Activated CD4-positive, alpha-beta T cell treated with anti-CD3 and anti-CD28 coated beads, Interleukin-2, amount 10 ng/mL, durations not matched to agents 24 days and 14 days (primary cell): ENCODE results near the gene KRTAP5-4. TPM values are rescaled to one million over a fixed set of nuclear protein-coding genes. Genes with fewer than 3 reads are reported as not detected.
"Not testable (repeated sequence)": the region's sequence is repeated elsewhere in the genome, so short reads cannot be mapped to it uniquely, and the experiment has no call there.

Source experiments
- DNase-seq: peaks from one replicate; pipeline ENCODE4 v3.0.0; 2022
- H3K27ac Mint-ChIP-seq: one replicate; pipeline ENCODE4 v1.8.0; 2022; ENCODE audit warnings: mild to moderate bottlenecking, mixed read lengths
- H3K27me3 Mint-ChIP-seq: one replicate; pipeline ENCODE4 v1.8.0; 2022; ENCODE audit warnings: mixed read lengths
- H3K36me3 Mint-ChIP-seq: one replicate; pipeline ENCODE4 v1.8.0; 2022; ENCODE audit warnings: low read depth, mild to moderate bottlenecking, mixed read lengths
- H3K4me1 Mint-ChIP-seq: one replicate; pipeline ENCODE4 v1.8.0; 2021; ENCODE audit warnings: mixed read lengths
- H3K4me3 Mint-ChIP-seq: one replicate; pipeline ENCODE4 v1.8.0; 2022; ENCODE audit warnings: mild to moderate bottlenecking, moderate library complexity, mixed read lengths
- H3K9me3 Mint-ChIP-seq: one replicate; pipeline ENCODE4 v1.8.0; 2021; ENCODE audit warnings: mixed read lengths
- intact Hi-C: fragments of 100-400 bp; cut with micrococcal nuclease; formaldehyde crosslinking; loops from one replicate; pipeline ENCODE4 v1.15.1; 2023
- total RNA-seq: library from RNA; stranded (reverse); gene quantifications from 2 replicates; pipeline ENCODE4 v1.2.3, GENCODE V29; 2022

KRTAP5-4 gene, protein sequence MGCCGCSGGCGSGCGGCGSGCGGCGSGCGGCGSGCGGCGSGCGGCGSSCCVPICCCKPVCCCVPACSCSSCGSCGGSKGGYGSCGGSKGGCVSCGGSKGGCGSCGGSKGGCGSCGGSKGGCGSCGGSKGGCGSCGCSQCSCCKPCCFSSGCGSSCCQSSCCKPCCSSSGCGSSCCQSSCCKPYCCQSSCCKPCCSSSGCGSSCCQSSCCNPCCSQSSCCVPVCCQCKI
- total RNA-seq: not detected in 2 replicates

- Mint-ChIP-seq H3K4me1 (peaks cover 4% of the 10 kb centered on the region), H3K4me3 (no peak within 1 kb of the TSS), H3K27me3 (peaks cover 4% of the 10 kb centered on the region), H3K9me3 (no peaks in the 10 kb centered on the region), H3K36me3 (no peaks in the 10 kb centered on the region), H3K27ac (no peak within 1 kb of the TSS)
- DNase-seq: no peak
- intact Hi-C loops: no loop called here
These were observed at the start of gene KRTAP5-4 for GRCh38 chr11:1622086-1622485. KRTAP5-4 (minus strand) TSS chr11:1622138; CDS start chr11:1622093, 45 bp downstream.

DNA sequence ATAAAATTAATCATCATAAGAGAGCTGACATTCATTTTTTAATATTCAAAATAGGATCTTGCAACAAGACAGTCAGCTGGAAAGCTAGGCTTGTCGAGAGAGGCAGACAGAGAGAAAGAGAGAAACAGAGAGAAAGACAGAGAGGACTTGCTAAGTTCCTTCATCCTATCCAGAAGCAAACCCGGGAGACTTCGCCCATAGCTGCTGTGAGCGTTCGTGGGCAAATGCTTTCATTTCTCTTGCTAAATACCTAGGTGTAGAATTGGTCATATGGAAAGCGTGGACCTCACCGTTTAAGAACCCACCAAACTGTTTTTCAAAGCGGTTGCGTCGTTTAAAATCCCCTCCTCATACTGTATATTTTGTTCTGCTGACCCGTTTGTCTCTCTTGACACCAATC is 49.7 kb upstream of the KRTAP5-4 start:
- no peaks in the 10 kb centered on the region for H3K36me3 Mint-ChIP-seq
- intact Hi-C loops: no loop called here
- H3K4me3 Mint-ChIP-seq: no peak overlapping the region

GRCh38 chr11:1670905-1671371 is 49.0 kb upstream of the KRTAP5-4 start:
- Mint-ChIP-seq H3K27ac (no peak overlapping the region), H3K27me3 (peaks cover 46% of the 10 kb centered on the region), H3K4me1 (no peaks in the 10 kb centered on the region), H3K9me3 (no peaks in the 10 kb centered on the region), H3K36me3 (no peaks in the 10 kb centered on the region), H3K4me3 (no peak overlapping the region)
- intact Hi-C loops: no loop called here
- no peak for DNase-seq

More for the DNA sequence above, 49.7 kb upstream of the KRTAP5-4 start:
- H3K27me3 Mint-ChIP-seq: peaks cover 50% of the 10 kb centered on the region
- H3K9me3 Mint-ChIP-seq: no peaks in the 10 kb centered on the region
- no peaks in the 10 kb centered on the region for H3K4me1 Mint-ChIP-seq
- H3K27ac Mint-ChIP-seq: no peak overlapping the region
- DNase-seq: no peak

GRCh38 chr11:1670457-1670856 is 48.5 kb upstream of the KRTAP5-4 start:
- H3K9me3 Mint-ChIP-seq, H3K36me3 Mint-ChIP-seq, DNase-seq, H3K4me1 Mint-ChIP-seq, intact Hi-C loops, H3K4me3 Mint-ChIP-seq: not testable (repeated sequence)
- Mint-ChIP-seq H3K27me3 (peaks cover 41% of the 10 kb centered on the region), H3K27ac (peak overlapping the region; percentile 58)

DNA sequence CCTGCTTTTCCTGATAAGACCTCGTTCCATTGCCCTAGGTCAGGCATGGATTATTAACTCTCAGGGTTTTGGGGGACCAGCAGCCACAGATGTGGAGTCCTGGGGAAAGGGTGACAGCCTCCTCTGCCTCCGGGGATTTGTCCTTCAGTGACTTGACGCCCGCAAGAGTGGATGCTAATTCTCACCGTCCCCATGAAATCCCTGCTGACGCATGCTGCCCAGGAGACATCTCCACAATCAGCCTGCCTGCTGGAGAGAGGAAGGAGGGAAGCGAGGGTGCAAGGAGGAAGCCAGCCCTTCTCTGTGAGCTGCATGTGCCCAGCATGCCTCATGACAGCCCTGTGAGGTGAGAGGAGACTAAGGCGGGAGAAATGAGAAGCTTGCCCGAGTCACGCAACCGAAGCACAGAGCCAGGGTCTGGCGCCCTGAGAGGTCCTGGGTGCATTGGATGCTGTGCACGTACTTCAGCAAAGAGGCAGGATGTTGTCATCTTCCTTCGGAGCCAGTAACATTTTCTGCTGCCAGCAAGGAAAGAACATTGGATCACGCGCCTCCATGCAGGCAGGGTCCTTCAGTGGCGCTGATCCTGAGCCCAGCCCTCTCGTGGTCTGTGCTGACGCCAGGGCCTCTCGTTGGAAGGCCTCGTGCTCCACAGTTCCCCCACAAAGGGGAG is 47.7 kb upstream of the KRTAP5-4 start:
- Mint-ChIP-seq H3K9me3 (no peaks in the 10 kb centered on the region), H3K4me1 (no peaks in the 10 kb centered on the region), H3K27ac (no peak overlapping the region), H3K4me3 (no peak overlapping the region), H3K36me3 (no peaks in the 10 kb centered on the region), H3K27me3 (peaks cover 38% of the 10 kb centered on the region)
- DNase-seq: no peak
- intact Hi-C loops: no loop called here

DNA sequence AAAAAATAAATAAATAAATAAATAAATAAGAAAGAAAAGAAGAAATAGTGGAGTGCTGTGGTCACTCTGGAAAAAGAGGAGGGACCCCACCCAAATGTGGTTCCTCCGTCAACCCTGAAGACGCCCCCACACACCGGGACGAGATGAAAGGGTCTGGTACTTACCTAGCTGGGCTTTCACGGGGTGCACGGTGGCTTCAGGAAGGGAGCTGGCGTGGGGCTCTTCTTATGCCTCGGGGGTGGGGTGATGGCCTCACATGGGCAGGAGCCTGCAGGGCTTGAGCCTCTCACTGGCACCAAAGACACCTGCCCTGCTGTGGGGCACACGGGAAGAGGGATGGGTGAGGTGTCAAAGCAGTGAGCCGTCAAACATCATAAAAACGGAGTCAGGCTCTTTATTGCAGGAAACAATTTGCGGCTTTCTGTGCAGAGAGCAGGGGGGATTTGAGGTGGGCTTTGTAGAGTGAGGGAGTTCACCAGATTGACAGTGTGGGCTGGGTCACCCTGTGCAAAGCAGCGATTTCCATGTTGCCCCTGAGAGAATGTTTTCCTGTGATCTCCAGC is 47.1 kb upstream of the KRTAP5-4 start:
- peaks cover 34% of the 10 kb centered on the region for H3K27me3 Mint-ChIP-seq
- H3K4me3 Mint-ChIP-seq: no peak overlapping the region
- DNase-seq: no peak
- H3K4me1 Mint-ChIP-seq: no peaks in the 10 kb centered on the region
- no peak overlapping the region for H3K27ac Mint-ChIP-seq
- H3K36me3 Mint-ChIP-seq: no peaks in the 10 kb centered on the region
- intact Hi-C loops: no loop called here
- H3K9me3 Mint-ChIP-seq: no peaks in the 10 kb centered on the region

GRCh38 chr11:1667906-1668305 is 46.0 kb upstream of the KRTAP5-4 start:
- no peak for DNase-seq
- H3K27ac Mint-ChIP-seq: no peak overlapping the region
- intact Hi-C loops: no loop called here
- H3K9me3 Mint-ChIP-seq: no peaks in the 10 kb centered on the region
- H3K36me3 Mint-ChIP-seq: no peaks in the 10 kb centered on the region
- peaks cover 25% of the 10 kb centered on the region for H3K27me3 Mint-ChIP-seq
- no peak overlapping the region for H3K4me3 Mint-ChIP-seq
- H3K4me1 Mint-ChIP-seq: no peaks in the 10 kb centered on the region

- H3K27me3 Mint-ChIP-seq: peaks cover 20% of the 10 kb centered on the region
- no peak for DNase-seq
- intact Hi-C loops: no loop called here
- no peak overlapping the region for H3K27ac Mint-ChIP-seq
- no peaks in the 10 kb centered on the region for H3K9me3 Mint-ChIP-seq
- H3K4me3 Mint-ChIP-seq: no peak overlapping the region
- H3K36me3 Mint-ChIP-seq: no peaks in the 10 kb centered on the region
- no peaks in the 10 kb centered on the region for H3K4me1 Mint-ChIP-seq
These were observed 45.3 kb upstream of the KRTAP5-4 start for GRCh38 chr11:1667121-1667850.

GRCh38 chr11:1665313-1665712 is 43.4 kb upstream of the KRTAP5-4 start:
- no peak for DNase-seq
- H3K27me3 Mint-ChIP-seq: peaks cover 25% of the 10 kb centered on the region
- no peak overlapping the region for H3K27ac Mint-ChIP-seq
- intact Hi-C loops: no loop called here
- H3K36me3 Mint-ChIP-seq: no peaks in the 10 kb centered on the region
- no peaks in the 10 kb centered on the region for H3K9me3 Mint-ChIP-seq
- H3K4me1 Mint-ChIP-seq: no peaks in the 10 kb centered on the region
- no peak overlapping the region for H3K4me3 Mint-ChIP-seq

GRCh38 chr11:1662699-1663283 is 40.9 kb upstream of the KRTAP5-4 start:
- intact Hi-C loops: not testable (repeated sequence)

GRCh38 chr11:1661454-1662269 is 39.7 kb upstream of the KRTAP5-4 start:
- intact Hi-C loops, H3K4me3 Mint-ChIP-seq, H3K4me1 Mint-ChIP-seq, H3K27ac Mint-ChIP-seq, H3K9me3 Mint-ChIP-seq, DNase-seq, H3K36me3 Mint-ChIP-seq: not testable (repeated sequence)
- peaks cover 20% of the 10 kb centered on the region for H3K27me3 Mint-ChIP-seq

More at GRCh38 chr11:1662699-1663283, 40.9 kb upstream of the KRTAP5-4 start:
- H3K9me3 Mint-ChIP-seq, H3K27ac Mint-ChIP-seq, H3K4me3 Mint-ChIP-seq, DNase-seq, H3K4me1 Mint-ChIP-seq, H3K36me3 Mint-ChIP-seq: not testable (repeated sequence)
- peaks cover 21% of the 10 kb centered on the region for H3K27me3 Mint-ChIP-seq

DNA sequence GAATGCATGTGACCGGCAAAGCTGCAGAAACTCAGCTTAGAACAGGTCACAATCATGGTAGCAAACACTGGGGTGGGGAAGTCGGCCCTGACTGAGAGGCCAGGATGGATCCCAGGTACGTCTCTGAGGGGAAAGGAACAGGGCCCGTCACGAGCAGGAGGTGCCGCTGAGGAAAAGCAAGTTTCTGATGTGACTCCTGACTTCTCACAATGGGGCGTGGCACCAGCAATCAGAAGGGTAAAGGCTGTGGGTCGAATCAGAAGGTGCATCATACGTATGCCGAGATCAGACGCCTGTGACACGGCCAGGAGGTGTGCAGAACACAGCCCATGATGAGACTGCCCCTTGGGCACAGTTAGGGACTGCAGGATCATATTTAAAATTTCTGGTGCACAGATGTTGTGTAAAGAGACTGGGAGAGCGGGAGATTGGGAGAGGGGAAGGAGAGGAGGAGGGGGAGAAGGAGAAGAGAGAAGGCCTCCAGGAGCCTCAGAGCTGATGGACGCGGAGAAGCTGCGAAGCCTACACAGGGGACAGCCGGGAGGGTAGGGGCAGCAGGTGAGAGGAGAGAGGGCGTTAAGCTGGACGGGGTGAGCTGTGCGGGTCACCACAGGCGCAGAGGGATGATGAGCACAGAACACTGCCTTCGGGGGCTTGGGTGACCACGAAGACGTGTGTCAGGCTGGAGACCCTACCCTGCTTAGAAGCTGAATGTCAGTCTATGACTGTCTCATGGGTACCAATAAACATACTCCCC is 38.4 kb upstream of the KRTAP5-4 start:
- DNase-seq: no peak
- Mint-ChIP-seq H3K4me3 (no peak overlapping the region), H3K27ac (no peak overlapping the region), H3K9me3 (no peaks in the 10 kb centered on the region), H3K36me3 (no peaks in the 10 kb centered on the region), H3K27me3 (peaks cover 20% of the 10 kb centered on the region), H3K4me1 (no peaks in the 10 kb centered on the region)
- intact Hi-C loops: no loop called here
